ENCODE results near the gene B4GALNT1.

- TF ChIP-seq EGR1 (IDR thresholded peaks at IDR 0.05; ENCODE audit: low read depth), result no peak
- TF ChIP-seq, protein P1, sequence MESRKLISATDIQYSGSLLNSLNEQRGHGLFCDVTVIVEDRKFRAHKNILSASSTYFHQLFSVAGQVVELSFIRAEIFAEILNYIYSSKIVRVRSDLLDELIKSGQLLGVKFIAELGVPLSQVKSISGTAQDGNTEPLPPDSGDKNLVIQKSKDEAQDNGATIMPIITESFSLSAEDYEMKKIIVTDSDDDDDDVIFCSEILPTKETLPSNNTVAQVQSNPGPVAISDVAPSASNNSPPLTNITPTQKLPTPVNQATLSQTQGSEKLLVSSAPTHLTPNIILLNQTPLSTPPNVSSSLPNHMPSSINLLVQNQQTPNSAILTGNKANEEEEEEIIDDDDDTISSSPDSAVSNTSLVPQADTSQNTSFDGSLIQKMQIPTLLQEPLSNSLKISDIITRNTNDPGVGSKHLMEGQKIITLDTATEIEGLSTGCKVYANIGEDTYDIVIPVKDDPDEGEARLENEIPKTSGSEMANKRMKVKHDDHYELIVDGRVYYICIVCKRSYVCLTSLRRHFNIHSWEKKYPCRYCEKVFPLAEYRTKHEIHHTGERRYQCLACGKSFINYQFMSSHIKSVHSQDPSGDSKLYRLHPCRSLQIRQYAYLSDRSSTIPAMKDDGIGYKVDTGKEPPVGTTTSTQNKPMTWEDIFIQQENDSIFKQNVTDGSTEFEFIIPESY (IDR thresholded peaks at IDR 0.05; ENCODE audit: extremely low read depth, insufficient replicate concordance, low read length), result no peak
- TF ChIP-seq MAX (IDR thresholded peaks at IDR 0.05), result no peak
- no peak for TF ChIP-seq POLR2A (IDR thresholded peaks at IDR 0.05; ENCODE audit: borderline replicate concordance, extremely low read depth, insufficient read depth, insufficient read length)
- TF ChIP-seq, protein P2, sequence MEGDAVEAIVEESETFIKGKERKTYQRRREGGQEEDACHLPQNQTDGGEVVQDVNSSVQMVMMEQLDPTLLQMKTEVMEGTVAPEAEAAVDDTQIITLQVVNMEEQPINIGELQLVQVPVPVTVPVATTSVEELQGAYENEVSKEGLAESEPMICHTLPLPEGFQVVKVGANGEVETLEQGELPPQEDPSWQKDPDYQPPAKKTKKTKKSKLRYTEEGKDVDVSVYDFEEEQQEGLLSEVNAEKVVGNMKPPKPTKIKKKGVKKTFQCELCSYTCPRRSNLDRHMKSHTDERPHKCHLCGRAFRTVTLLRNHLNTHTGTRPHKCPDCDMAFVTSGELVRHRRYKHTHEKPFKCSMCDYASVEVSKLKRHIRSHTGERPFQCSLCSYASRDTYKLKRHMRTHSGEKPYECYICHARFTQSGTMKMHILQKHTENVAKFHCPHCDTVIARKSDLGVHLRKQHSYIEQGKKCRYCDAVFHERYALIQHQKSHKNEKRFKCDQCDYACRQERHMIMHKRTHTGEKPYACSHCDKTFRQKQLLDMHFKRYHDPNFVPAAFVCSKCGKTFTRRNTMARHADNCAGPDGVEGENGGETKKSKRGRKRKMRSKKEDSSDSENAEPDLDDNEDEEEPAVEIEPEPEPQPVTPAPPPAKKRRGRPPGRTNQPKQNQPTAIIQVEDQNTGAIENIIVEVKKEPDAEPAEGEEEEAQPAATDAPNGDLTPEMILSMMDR (IDR thresholded peaks at IDR 0.05 in 2 of 3, conservative IDR thresholded peaks at IDR 0.05 in 1 of 3; ENCODE audit: borderline replicate concordance in 1 of 3, insufficient read depth in 1 of 3, low read depth in 2 of 3, low read length in 2 of 3), result no peak
- no peak for TF ChIP-seq SIN3A (IDR thresholded peaks at IDR 0.05; ENCODE audit: low read depth)
- no peak for TF ChIP-seq POLR2AphosphoS5 (IDR thresholded peaks at IDR 0.05; ENCODE audit: low read depth, low read length)
These were observed 52.6 kb downstream of the B4GALNT1 start for GRCh38 chr12:57580466-57580795.

Data from HCT116 (cell line).